Endothelial cell of umbilical vein (primary cell): ENCODE data around the gene TOP2B. TPM values are rescaled to one million over a fixed set of nuclear protein-coding genes. Genes with fewer than 3 reads are reported as not detected.

Experiments used
- BruUV-seq: library from RNA; stranded (reverse); fragments of 400-500 nt; replicated peaks from 2 replicates; lab custom pipeline; 2021; lab: Mats Ljungman, UMichigan
- CTCF ChIA-PET: fragments of 300-600, 350-600 bp; sonication (Branson Sonifier 250); formaldehyde crosslinking; loops from one replicate; lab custom pipeline; 2021; ENCODE audit warnings: antibody characterized with exemption, inconsistent platforms; lab: Charles Lee
- POLR2A ChIA-PET: fragments of 300-600, 350-600 bp; sonication (Branson Sonifier 250); formaldehyde crosslinking; loops from one replicate; lab custom pipeline; 2021; ENCODE audit warnings: antibody characterized with exemption, inconsistent platforms; lab: Charles Lee
- DNase-seq: peaks from one replicate; pipeline ENCODE4 v3.0.0-alpha.2; 2011; ENCODE audit warnings: low read depth, low spot score
- FAIRE-seq: peaks from 2 replicates; lab custom pipeline; 2011; peaks lifted over from hg19 to GRCh38; lab: Jason Lieb, UNC
- H2AFZ ChIP-seq: 2 replicates; pipeline ENCODE4 v1.6.0; 2012; ENCODE audit warnings: low read depth, low read length, control low read depth, inconsistent platforms
- H3K27ac ChIP-seq: 2 replicates; pipeline ENCODE4 v1.5.1; 2011; ENCODE audit warnings: low read depth, mild to moderate bottlenecking, control low read depth, low read length, moderate library complexity; ENCODE audit not compliant: insufficient read depth
- H3K27me3 ChIP-seq, 2 experiments: 2 replicates each; pipeline versions ENCODE4 v1.6.0 to v1.6.1; 2011; ENCODE audit warnings: low read length in 2 of 2, mixed read lengths in 1 of 2; ENCODE audit not compliant: control insufficient read depth in 2 of 2, insufficient read depth in 2 of 2
- H3K36me3 ChIP-seq, 2 experiments: 2 replicates in 1 of 2; 3 replicates in 1 of 2; pipeline ENCODE4 v1.5.1; 2011; ENCODE audit warnings: low read length in 2 of 2, mild to moderate bottlenecking in 1 of 2, moderate library complexity in 1 of 2; ENCODE audit not compliant: control insufficient read depth in 2 of 2, insufficient read depth in 2 of 2; ENCODE audit errors: extremely low read depth in 1 of 2
- H3K4me1 ChIP-seq: 3 replicates; pipeline ENCODE4 v1.5.1; 2011; ENCODE audit warnings: mild to moderate bottlenecking, low read length; ENCODE audit not compliant: control insufficient read depth, insufficient read depth; ENCODE audit errors: extremely low read depth
- H3K4me2 ChIP-seq: 2 replicates; pipeline ENCODE4 v1.6.1; 2011; ENCODE audit warnings: low read length, control low read depth, mixed read lengths; ENCODE audit not compliant: insufficient read depth
- H3K4me3 ChIP-seq, 3 experiments: fragments of 200-600 bp in 1 of 3; sonication (generic), shearing (Covaris generic) in 1 of 3; replicated peaks in 1 of 3; 2 replicates each; pipeline ENCODE4 v1.5.1; 2011 to 2016; ENCODE audit warnings: control low read depth in 3 of 3, low read length in 3 of 3, mild to moderate bottlenecking in 2 of 3, inconsistent platforms in 1 of 3, low read depth in 1 of 3, moderate library complexity in 1 of 3; ENCODE audit not compliant: insufficient read depth in 1 of 3
- H3K79me2 ChIP-seq: 2 replicates; pipeline ENCODE4 v1.6.0; 2012; ENCODE audit warnings: low read length, inconsistent platforms; ENCODE audit not compliant: control insufficient read depth, insufficient read depth
- H3K9ac ChIP-seq: replicated peaks from 2 replicates; pipeline ENCODE3; 2011; ENCODE audit warnings: low read length, control low read depth; ENCODE audit not compliant: insufficient read depth; ENCODE audit errors: extremely low read depth
- H3K9me1 ChIP-seq: replicated peaks from 3 replicates; pipeline ENCODE4 v1.6.0; 2011; ENCODE audit warnings: mild to moderate bottlenecking, low read length; ENCODE audit not compliant: control insufficient read depth, insufficient read depth; ENCODE audit errors: extremely low read depth
- H3K9me3 ChIP-seq: replicated peaks from 2 replicates; pipeline ENCODE4 v1.5.1; 2012; ENCODE audit warnings: low read length, inconsistent platforms; ENCODE audit not compliant: control insufficient read depth, insufficient read depth
- H4K20me1 ChIP-seq: replicated peaks from 2 replicates; pipeline ENCODE3; 2011; ENCODE audit warnings: mild to moderate bottlenecking, low read length; ENCODE audit not compliant: control insufficient read depth, insufficient read depth; ENCODE audit errors: extremely low read depth
- FOS ChIP-seq: IDR thresholded peaks from 2 replicates; pipeline ENCODE4 v1.6.1; 2011; ENCODE audit warnings: mild to moderate bottlenecking, low read length, moderate library complexity, borderline replicate concordance; ENCODE audit not compliant: insufficient read depth
- GATA2 ChIP-seq: IDR thresholded peaks from 2 replicates; pipeline ENCODE4 v1.7.0; 2011; ENCODE audit warnings: low read depth, mild to moderate bottlenecking, moderate library complexity, mixed read lengths, low read length; ENCODE audit not compliant: insufficient read length, insufficient read depth
- JUN ChIP-seq: IDR thresholded peaks from 2 replicates; pipeline ENCODE4 v1.6.1; 2011; ENCODE audit warnings: borderline replicate concordance, low read depth; ENCODE audit not compliant: insufficient read length, insufficient read depth
- MAX ChIP-seq: IDR thresholded peaks from 2 replicates; pipeline ENCODE4 v1.6.1; 2011; ENCODE audit not compliant: insufficient read depth, insufficient read length
- MYC ChIP-seq: IDR thresholded peaks from one replicate; pipeline ENCODE4 v1.6.1; 2011; ENCODE audit warnings: mild to moderate bottlenecking, low read depth, low read length
- dilution Hi-C: fragments of 300-500 bp; cut with MboI; formaldehyde crosslinking; loops from one replicate; pipeline ENCODE4 v1.15.0; 2019; ENCODE audit warnings: low sequenced_read_pairs; ENCODE audit not compliant: extremely low pct_ligation_motif_present
- intact Hi-C: fragments of 100-400 bp; cut with micrococcal nuclease; formaldehyde crosslinking; loops from one replicate; pipeline ENCODE4 v1.10.0; 2022
- polyA plus RNA-seq, 4 experiments: library from polyadenylated mRNA; depleted of rRNA in 3 of 4; stranded (reverse) in 3 of 4; unstranded in 1 of 4; fragments of >200 nt; gene quantifications; 2 replicates each; pipeline versions ENCODE4 v1.2.1 to v1.2.3, GENCODE V29; 2011 to 2012; ENCODE audit warnings: missing spikeins in 1 of 4
- total RNA-seq: library from RNA; stranded (reverse); gene quantifications from 2 replicates; pipeline ENCODE4 v1.2.3, GENCODE V29; 2021

Gene TOP2B
- total and polyA plus RNA-seq, 2 donors (not counting 3 experiments of a cell fraction or from before 2014, with no cell fraction given) = 20.4 to 98.9 TPM

GRCh38 chr3:25619382-25619781 is 45.3 kb downstream of the TOP2B start:
- no peak overlapping the region for H3K27ac ChIP-seq
- no peaks in the 10 kb centered on the region for H3K4me1 ChIP-seq
- H3K9me3 ChIP-seq = no peaks in the 10 kb centered on the region
- no peaks in the 10 kb centered on the region for H3K9me1 ChIP-seq
- no peaks in the 10 kb centered on the region for H3K79me2 ChIP-seq
- dilution Hi-C loops = no loop called here
- H3K27me3 ChIP-seq = no peaks in the 10 kb centered on the region
- no peak overlapping the region for H3K4me2 ChIP-seq
- BruUV-seq = no TSS peak
- no peak for FAIRE-seq
- peaks cover 4 to 14% of the 10 kb centered on the region in 2 experiments for H3K36me3 ChIP-seq
- H3K9ac ChIP-seq = no peak overlapping the region
- CTCF ChIA-PET = no interaction called here
- no peak overlapping the region for H3K4me3 ChIP-seq
- no peak for DNase-seq
- POLR2A ChIA-PET = interaction anchor here (0.7 kb wide), 1 partner anchor 238 kb away, joined by 5 read pairs; no protein-coding TSS in a partner anchor
- no peak overlapping the region for H2AFZ ChIP-seq
- H4K20me1 ChIP-seq = no peaks in the 10 kb centered on the region
- TF ChIP-seq GATA2 (no peak), MAX (no peak), JUN (no peak), FOS (no peak), MYC (no peak)
- intact Hi-C loops = no loop called here

- TF ChIP-seq MYC (no peak), JUN (no peak)
- H4K20me1 ChIP-seq = no peaks in the 10 kb centered on the region
- ChIA-PET CTCF (interaction anchor here (1.4 to 2.3 kb wide), 2 partner anchors 10 to 25 kb away, joined by 3 to 6 read pairs; no protein-coding TSS in a partner anchor), POLR2A (no interaction called here)
- intact Hi-C loops (no loop called here), dilution Hi-C loops (no loop called here)
- no peak overlapping the region for H3K4me3 ChIP-seq
- no peaks in the 10 kb centered on the region for H3K4me1 ChIP-seq
- H3K79me2 ChIP-seq = no peaks in the 10 kb centered on the region
- BruUV-seq = no TSS peak
- H2AFZ ChIP-seq = no peak overlapping the region
- no peak overlapping the region for H3K27ac ChIP-seq
- no peak for DNase-seq
- H3K36me3 ChIP-seq = peaks cover 6 to 14% of the 10 kb centered on the region in 2 experiments
- FAIRE-seq = no peak
- no peak overlapping the region for H3K4me2 ChIP-seq
- no peaks in the 10 kb centered on the region for H3K9me3 ChIP-seq
- no peaks in the 10 kb centered on the region for H3K27me3 ChIP-seq
- H3K9ac ChIP-seq = no peak overlapping the region
- H3K9me1 ChIP-seq = no peaks in the 10 kb centered on the region
These were observed 46.7 kb downstream of the TOP2B start for GRCh38 chr3:25618028-25618427.
